GM12872 (cell line): Measurements from ENCODE around the gene PTGIR.

ENCODE experiments used
- CTCF ChIP-seq: IDR thresholded peaks from 3 replicates; pipeline ENCODE4 v1.5.1; 2011; ENCODE audit warnings: low read depth, mild to moderate bottlenecking, low read length, moderate library complexity; ENCODE audit not compliant: insufficient read depth

Gene PTGIR

GRCh38 chr19:46635920-46636761 lies 11.3 kb upstream of the PTGIR start, which contains the start of gene GNG8:
Gene GNG8 (minus strand): TSS chr19:46636202. CDS start chr19:46634682, 1,520 bp downstream.
- TF ChIP-seq CTCF: no peak

GRCh38 chr19:46634656-46635218 lies 9.8 kb upstream of the PTGIR start:
- no peak for TF ChIP-seq CTCF

- TF ChIP-seq CTCF: no peak
These were observed 9.3 kb upstream of the PTGIR start for GRCh38 chr19:46634045-46634655.

GRCh38 chr19:46633130-46633529 lies 8.2 kb upstream of the PTGIR start:
- no peak for TF ChIP-seq CTCF

- no peak for TF ChIP-seq CTCF
These were observed 6.6 kb upstream of the PTGIR start for GRCh38 chr19:46631481-46631880.

GRCh38 chr19:46630586-46631205 lies 5.8 kb upstream of the PTGIR start:
- no peak for TF ChIP-seq CTCF

- no peak for TF ChIP-seq CTCF
These were observed 4.7 kb upstream of the PTGIR start for GRCh38 chr19:46629546-46630025.
